ENCODE measurements around the gene ATG4D. TPM values are rescaled to one million over a fixed set of nuclear protein-coding genes. Genes with fewer than 3 reads are reported as not detected.
"Not testable (repeated sequence)": the region's sequence is repeated elsewhere in the genome, so short reads cannot be mapped to it uniquely, and the experiment has no call there.

The ATG4D gene
- total RNA-seq, 4 donors from 2014 or later: 46.5 to 59.3 (median 51.4) TPM

DNA sequence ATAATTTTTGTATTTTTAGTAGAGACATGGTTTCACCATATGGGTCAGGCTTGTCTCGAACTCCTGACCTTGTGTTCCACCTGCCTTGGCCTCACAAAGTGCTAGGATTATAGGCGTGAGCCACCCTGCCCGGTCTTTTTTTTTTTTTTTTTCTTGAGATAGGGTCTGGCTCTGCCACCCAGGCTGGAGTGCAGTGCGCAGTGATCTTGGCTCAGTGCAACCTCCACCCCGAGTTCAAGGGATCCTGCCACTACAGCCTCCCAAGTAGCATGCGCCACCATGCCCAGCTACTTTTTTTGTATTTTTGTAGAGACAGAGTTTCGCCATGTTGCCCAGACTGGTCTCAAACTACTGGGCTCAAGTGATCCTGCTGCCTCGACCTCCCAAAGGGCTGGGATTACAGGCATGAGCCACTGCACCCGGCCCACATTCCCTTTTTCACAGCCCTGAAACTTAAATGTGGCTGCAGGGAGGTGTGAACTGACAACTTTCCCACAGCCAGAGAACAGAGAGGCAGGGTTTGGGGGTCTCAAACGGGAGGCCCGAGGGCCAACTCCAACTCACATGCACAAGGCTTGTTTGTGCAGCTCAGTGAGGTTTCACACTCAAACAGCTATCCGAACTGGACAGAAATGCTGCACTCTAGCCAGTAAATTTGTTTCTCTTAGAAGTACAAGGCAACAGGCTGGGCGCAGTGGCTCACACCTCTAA is 22.1 kb upstream of the ATG4D start:
- peaks cover 28 to 74% (median 34%) of the 10 kb centered on the region in 3 donors for H3K4me1 ChIP-seq
- H3K9me3 ChIP-seq: no peaks in the 10 kb centered on the region
- TF ChIP-seq, protein P1, sequence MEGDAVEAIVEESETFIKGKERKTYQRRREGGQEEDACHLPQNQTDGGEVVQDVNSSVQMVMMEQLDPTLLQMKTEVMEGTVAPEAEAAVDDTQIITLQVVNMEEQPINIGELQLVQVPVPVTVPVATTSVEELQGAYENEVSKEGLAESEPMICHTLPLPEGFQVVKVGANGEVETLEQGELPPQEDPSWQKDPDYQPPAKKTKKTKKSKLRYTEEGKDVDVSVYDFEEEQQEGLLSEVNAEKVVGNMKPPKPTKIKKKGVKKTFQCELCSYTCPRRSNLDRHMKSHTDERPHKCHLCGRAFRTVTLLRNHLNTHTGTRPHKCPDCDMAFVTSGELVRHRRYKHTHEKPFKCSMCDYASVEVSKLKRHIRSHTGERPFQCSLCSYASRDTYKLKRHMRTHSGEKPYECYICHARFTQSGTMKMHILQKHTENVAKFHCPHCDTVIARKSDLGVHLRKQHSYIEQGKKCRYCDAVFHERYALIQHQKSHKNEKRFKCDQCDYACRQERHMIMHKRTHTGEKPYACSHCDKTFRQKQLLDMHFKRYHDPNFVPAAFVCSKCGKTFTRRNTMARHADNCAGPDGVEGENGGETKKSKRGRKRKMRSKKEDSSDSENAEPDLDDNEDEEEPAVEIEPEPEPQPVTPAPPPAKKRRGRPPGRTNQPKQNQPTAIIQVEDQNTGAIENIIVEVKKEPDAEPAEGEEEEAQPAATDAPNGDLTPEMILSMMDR (IDR thresholded peaks at IDR 0.05): no peak
- TF ChIP-seq POLR2A (IDR thresholded peaks at IDR 0.05): no peak
- H3K4me3 ChIP-seq: no peak overlapping the region
- DNase-seq: no peak
- peak overlapping the region; percentile 76 to 88 (median 86) for H3K27ac ChIP-seq
- peaks cover 0 to 36% (median 7%) of the 10 kb centered on the region in 4 donors for H3K27me3 ChIP-seq
- no peaks in the 10 kb centered on the region for H3K36me3 ChIP-seq
- intact Hi-C loops (cut with DNase I): no loop called here
- WGBS, 2 donors: 40 to 49% methylated on average over 9 to 13 of the region's 13 CpGs

DNA sequence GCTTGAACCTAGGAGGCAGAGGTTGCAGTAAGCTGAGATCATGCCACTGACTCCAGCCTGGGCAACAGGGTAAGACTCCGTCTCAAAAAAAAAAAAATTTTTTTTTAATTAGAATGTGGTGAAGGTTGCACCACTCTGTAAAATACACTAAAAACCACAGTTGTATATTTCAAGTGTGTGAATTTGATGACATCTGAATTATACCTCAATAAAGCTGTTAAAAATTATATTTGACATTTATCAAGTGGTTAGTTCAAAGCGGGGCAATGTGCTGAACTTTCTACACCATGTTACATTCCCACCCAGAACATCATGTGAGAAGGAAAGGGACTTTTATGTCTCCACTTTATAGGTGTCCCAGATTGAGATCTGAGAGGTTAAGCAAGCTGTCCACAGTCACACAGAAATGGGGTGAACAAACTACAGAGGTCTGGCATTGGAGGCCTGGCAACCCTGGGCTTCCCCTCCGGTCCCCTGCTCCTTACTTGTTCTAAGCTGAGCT is 20.5 kb upstream of the ATG4D start:
- DNase-seq: no peak
- Histone ChIP-seq H3K27me3 (peaks cover 0 to 23% (median 2%) of the 10 kb centered on the region in 4 donors), H3K27ac (peak overlapping the region; percentile 14 to 54 (median 50)), H3K9me3 (no peaks in the 10 kb centered on the region), H3K36me3 (no peaks in the 10 kb centered on the region), H3K4me1 (peaks cover 16 to 59% (median 20%) of the 10 kb centered on the region in 3 donors), H3K4me3 (no peak overlapping the region)
- intact Hi-C loops (cut with DNase I): no loop called here
- TF ChIP-seq, protein P1 (IDR thresholded peaks at IDR 0.05): no peak
- TF ChIP-seq POLR2A (IDR thresholded peaks at IDR 0.05): no peak
- WGBS, 2 donors: 47 to 65% methylated on average over 3 of the region's 3 CpGs

DNA sequence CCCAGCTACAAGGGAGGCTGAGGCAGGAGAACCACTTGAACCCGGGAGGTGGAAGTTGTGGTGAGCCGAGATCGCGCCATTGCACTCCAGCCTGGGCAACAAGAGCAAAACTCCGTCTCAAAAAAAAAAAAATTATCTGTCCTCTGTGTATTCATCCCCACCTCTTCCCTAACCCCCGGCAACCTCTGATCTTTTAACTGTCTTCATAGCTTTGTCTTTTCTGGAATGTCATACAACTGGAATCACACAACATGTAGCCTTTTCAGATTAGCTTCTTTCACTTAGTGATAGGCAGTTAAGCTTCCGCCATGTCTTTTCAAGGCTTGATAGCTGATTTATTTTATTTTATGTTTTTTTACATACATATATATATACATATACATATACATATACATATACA is 18.1 kb upstream of the ATG4D start:
- Histone ChIP-seq H3K36me3 (no peaks in the 10 kb centered on the region), H3K27ac (no peak overlapping the region), H3K9me3 (no peaks in the 10 kb centered on the region), H3K4me1 (peaks cover 3 to 34% (median 8%) of the 10 kb centered on the region in 3 donors), H3K27me3 (no peaks in the 10 kb centered on the region), H3K4me3 (no peak overlapping the region)
- no peak for DNase-seq
- intact Hi-C loops (cut with DNase I): no loop called here
- TF ChIP-seq POLR2A (IDR thresholded peaks at IDR 0.05): no peak
- TF ChIP-seq, protein P1 (IDR thresholded peaks at IDR 0.05): no peak
- 89 to 92% methylated on average over 6 to 7 of the region's 7 CpGs for WGBS, 2 donors

DNA sequence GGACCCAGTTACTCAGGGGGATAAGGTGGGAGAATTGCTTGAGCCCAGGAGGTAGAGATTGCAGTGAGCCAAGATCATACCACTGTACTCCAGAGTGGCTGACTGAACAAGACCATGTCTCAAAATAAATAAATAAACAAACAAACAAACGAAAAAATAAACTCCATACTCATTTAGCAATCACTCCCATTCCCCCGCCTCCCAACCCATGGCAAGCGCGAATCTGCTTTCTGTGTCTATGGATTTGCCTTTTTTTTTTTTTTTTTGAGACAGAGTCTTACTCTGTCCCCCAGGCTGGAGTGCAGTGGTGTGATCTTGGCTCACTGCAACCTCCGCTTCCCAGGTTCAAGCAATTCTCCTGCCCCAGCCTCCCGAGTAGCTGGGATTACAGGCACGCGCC is 16.8 kb upstream of the ATG4D start:
- DNase-seq; intact Hi-C loops (cut with DNase I); H3K9me3 ChIP-seq; H3K27me3 ChIP-seq; H3K27ac ChIP-seq; H3K4me3 ChIP-seq; H3K36me3 ChIP-seq: not testable (repeated sequence)
- WGBS, 2 donors: 86 to 87% methylated on average over 5 to 7 of the region's 8 CpGs
- H3K4me1 ChIP-seq: peaks cover 0 to 23% (median 2%) of the 10 kb centered on the region in 3 donors

DNA sequence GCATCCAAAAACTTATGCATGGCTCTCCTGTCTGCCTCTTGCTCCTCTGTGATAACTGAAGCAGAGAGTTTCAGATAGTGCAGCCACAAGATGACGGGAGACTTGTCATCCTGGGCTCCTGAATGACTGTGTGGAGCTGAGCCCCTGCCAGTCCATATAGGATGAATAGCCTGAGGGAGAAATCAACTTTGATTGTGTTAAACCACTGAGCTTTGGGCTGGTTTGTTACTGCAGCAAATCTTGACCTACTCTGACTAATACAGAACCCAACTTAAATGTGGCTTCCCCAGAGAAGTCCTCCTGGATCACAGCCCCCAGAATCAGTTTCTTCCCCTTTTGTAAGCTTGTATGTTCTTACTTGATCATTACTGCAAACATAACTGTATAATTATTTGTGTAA is 11.2 kb upstream of the ATG4D start:
- Histone ChIP-seq H3K27ac (no peak overlapping the region), H3K9me3 (no peaks in the 10 kb centered on the region), H3K27me3 (peaks cover 0 to 11% (median 0%) of the 10 kb centered on the region in 4 donors), H3K36me3 (no peaks in the 10 kb centered on the region), H3K4me3 (no peak overlapping the region), H3K4me1 (peaks cover 0 to 32% (median 12%) of the 10 kb centered on the region in 3 donors)
- no peak for DNase-seq
- WGBS, 2 donors: 67 to 100% methylated on average over 1 of the region's 1 CpG
- intact Hi-C loops (cut with DNase I): no loop called here
- no peak for TF ChIP-seq POLR2A (IDR thresholded peaks at IDR 0.05)
- TF ChIP-seq, protein P1 (IDR thresholded peaks at IDR 0.05): no peak
